HT-29 (cell line): ENCODE data around the gene ARHGAP15. TPM values are rescaled to one million over a fixed set of nuclear protein-coding genes. Genes with fewer than 3 reads are reported as not detected.

Source experiments
- DNase-seq: peaks from one replicate; pipeline ENCODE4 v3.0.0-alpha.2; 2015; ENCODE audit warnings: low spot score
- total RNA-seq: library from RNA; depleted of rRNA; stranded (reverse); fragments of >200 nt; shearing (Covaris generic); gene quantifications from 2 replicates; pipeline ENCODE4 v1.2.3, GENCODE V29; 2014

Gene ARHGAP15
- total RNA-seq, 1 experiment from 2014 or later = not detected

- no peak for DNase-seq
Measured at GRCh38 chr2:143262389-143262788, 133.2 kb downstream of the ARHGAP15 start.

GRCh38 chr2:143263066-143263625 is 133.9 kb downstream of the ARHGAP15 start:
- no peak for DNase-seq

DNA sequence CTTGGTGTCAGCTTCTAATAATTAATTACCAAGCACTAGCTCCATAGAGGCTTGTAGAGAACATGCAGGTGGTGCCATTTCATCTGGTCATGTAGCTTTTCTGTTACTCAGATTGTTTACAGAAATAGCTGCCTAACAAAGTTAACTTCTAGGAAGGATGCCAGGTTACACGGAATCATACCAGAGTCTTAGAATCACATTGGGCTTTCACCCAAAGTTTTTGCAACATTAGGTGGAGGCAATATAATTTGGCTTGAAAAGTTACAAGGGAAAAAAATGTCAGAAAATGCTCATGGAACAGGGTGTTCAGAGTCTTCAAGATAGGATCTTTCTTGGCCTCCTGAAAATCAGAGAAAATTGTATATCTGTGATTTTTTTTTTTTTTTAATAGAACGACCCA is 135.6 kb downstream of the ARHGAP15 start:
- no peak for DNase-seq

DNA sequence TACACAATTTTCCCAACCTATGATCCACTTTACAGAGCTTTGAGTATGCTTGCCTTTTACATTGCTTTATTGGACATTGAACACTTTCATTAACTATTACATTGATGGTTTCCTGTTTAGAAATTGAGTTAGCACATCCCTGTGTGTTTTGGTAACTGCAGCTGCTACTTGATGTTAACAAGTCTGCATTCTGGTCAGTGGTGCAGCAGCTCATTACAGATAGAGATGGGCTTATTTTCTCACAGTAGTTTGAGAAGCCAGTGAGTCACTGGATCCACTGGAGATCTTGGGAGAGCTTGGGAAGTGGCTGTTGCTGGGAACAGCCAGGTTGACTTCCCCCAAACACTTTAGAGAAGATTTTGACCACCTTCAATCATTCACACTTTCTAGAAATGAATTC is 150.5 kb downstream of the ARHGAP15 start:
- no peak for DNase-seq

DNA sequence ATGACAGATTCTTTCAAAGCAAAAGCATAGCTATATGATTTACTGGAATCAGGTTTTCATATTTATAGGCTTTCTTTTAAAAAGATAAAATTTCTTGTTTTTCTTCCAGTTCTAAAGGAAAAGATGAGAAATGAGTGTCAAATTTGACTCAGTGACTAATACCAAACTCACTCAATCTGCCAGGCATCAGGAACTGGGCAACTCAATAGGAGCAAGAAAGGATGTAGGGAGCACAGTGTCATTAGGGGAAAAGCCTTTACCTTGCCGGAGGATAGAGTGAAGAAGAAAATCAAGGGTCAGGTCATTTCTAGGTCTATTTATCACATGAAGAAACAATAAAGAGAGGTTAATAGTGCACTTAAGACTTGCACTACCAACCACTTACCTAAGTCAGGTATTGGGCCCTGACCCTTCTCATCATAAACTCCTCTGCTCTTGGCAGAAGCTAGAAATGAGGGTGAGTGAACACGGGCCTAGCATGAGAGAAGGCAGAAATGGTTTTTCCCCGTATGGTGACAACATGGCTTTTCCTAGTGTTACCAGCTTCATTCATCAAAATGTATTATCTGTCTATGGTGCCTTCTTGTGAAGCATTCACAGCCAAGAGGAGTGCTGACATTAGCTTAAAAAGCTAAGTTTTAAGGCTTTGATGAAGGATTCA is 151.0 kb downstream of the ARHGAP15 start:
- no peak for DNase-seq

DNA sequence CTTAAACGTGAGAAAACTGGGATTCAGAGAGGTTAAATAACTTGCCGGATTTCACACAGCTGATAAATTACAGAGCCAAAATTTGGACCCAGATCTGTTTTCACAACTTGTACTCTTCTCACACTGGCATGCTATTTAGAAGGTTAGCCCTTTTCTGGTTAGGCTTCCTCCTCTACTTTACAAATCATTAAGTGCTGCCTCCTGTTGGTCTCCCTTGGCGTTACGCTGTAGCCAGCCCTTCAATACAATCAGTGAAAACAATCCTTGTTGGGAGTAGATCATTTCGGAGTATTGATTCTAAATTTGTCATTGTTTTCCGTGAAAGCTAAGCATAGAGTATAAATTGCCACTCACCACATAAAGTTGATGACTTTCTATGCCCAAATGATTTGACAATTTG is 153.5 kb downstream of the ARHGAP15 start:
- DNase-seq = no peak

GRCh38 chr2:143284087-143284675 is 155.0 kb downstream of the ARHGAP15 start:
- DNase-seq = peak; percentile 49

DNA sequence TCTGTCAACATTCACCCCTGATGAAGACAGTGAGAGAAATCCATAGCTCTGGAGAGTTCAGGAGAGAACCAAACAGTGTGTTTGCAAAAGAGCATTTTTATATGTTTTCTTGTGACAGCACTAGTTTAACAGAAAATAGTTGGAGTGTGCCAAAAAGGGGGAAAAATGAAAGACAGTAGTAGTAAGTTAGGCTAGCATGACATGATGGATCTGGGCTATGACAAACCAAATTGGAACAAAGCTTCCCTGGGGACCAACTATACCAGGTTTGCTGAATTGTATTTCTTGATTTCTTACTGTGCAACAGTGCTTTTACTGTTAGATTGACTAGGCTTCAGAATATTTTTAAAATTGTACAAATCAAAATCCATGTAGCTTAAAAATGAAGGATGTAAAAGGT is 159.8 kb downstream of the ARHGAP15 start:
- DNase-seq = no peak

DNA sequence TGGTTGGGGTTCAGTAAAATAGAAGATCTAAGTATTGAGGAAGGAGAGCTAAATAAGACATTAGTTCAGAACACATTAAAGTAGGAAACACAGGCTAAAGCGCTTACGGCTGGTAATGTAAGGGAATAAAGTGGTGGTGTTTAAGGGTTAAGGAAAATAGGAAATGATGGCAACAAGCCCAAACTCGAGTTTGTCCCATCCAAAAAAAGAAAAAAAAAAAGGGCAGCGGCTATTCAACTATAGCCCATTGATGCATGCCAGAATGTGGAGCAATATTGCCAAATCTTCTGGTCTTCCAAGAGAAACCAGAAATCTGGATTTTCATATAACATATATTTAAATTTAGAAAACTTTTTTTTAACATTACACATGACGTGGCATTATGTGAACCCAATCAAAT is 161.0 kb downstream of the ARHGAP15 start:
- DNase-seq = no peak

DNA sequence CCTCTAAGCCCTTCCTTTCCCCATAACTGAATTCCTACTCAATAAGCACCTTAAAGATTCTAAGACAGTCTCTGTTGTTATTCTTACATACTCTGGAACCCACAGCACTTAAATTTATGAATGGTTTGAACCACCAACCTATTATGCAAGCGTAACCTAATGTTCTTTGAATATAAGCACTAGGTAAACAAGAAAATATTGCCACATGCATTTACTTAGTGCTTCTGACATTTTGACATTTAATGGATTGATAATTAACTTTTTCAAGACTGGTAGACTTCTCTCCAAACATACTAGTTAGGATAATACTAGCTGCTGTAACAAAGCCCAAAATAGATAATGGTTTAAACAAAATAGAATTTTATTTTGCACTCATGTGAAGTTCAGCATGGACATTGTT is 164.8 kb downstream of the ARHGAP15 start:
- no peak for DNase-seq

- no peak for DNase-seq
Measured at GRCh38 chr2:143296089-143296488, 166.9 kb downstream of the ARHGAP15 start.

GRCh38 chr2:143297182-143297581 is 168.0 kb downstream of the ARHGAP15 start:
- DNase-seq = no peak

- DNase-seq = no peak
Measured at GRCh38 chr2:143300536-143300935, 171.3 kb downstream of the ARHGAP15 start.

DNA sequence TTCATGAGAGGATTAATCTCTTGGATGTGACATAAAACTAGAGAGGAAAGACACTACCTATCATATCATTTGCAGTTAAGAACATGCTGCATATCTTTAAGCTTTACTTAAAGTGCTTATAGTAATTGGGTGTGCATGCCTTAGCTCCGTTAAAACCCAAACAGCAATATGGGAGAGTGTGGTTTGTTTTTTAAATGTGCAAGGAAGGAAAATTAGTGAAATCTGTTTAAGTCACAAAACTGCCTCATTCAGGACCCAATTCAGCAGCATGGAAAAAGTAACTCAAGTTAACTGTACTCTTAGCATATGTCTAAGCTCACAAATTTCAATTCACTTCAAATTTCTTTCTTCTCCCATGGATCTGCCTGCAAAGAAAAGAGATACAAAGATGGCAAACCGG is 182.2 kb downstream of the ARHGAP15 start:
- DNase-seq = no peak

- no peak for DNase-seq
Measured at GRCh38 chr2:143312441-143312840, 183.2 kb downstream of the ARHGAP15 start.

DNA sequence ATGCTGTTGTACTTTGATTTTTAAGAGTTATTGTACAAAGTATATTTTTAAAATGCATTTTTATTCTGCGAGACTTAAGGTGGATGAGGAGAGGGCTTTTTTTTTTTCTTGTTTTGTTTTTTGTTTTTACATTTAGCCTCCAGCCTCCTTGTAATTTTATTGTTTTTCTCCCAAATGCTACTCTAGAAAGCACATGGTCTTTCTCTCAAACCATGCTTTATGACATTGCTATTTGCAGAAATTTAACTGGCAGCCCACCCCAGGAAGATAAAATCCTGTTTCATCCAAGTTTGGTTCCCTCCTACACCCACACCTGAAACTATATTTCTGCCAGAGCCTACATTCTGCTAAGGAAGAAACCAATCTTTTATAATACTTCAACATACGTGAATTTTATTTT is 184.6 kb downstream of the ARHGAP15 start:
- DNase-seq = no peak

DNA sequence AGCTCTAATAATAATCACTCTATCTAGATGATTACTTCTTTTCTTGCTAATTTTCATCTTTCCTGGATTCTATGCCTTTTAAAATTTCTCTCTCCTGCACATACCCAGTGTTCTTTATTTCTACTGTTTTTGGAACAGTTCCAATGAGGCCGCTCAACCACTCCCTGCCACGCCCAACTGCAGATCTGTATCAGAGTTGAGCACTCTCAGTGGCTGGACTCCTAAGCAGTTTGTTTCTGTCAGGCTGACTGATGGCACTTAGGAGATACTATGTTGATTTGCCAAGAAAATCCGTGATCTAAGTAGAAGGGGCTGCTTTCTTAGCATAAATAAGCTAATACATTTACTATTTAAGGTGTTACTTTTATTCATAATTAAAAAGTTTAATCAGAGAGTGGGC is 192.8 kb downstream of the ARHGAP15 start:
- DNase-seq = no peak

GRCh38 chr2:143329288-143329687 is 200.1 kb downstream of the ARHGAP15 start:
- no peak for DNase-seq

GRCh38 chr2:143333168-143333791 is 204.1 kb downstream of the ARHGAP15 start:
- no peak for DNase-seq

DNA sequence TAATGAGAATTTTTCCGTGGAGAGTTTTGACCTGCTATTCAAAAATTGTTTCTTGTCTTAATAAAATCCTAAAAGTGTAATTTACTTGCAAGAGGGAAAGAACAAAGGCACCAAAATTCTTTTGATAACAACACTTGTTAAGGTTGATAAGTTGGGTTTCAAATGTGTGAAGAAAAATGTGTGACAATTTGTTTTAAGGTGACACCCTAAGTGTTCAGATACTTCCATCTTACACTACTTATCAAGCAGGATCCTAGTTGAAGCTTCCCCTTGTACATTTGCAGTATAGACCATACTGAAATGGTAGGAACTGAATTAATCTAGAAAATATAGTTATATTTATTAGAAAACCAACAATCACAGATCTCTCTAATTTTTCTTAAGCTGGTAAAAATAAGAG is 204.6 kb downstream of the ARHGAP15 start:
- no peak for DNase-seq

- no peak for DNase-seq
Measured at GRCh38 chr2:143334837-143335236, 205.6 kb downstream of the ARHGAP15 start.

GRCh38 chr2:143336719-143337210 is 207.5 kb downstream of the ARHGAP15 start:
- DNase-seq = no peak

- no peak for DNase-seq
Measured at GRCh38 chr2:143341478-143341877, 212.3 kb downstream of the ARHGAP15 start.
